ENCODE results near the gene PPP2R5A.
"Not testable (repeated sequence)": the region's sequence is repeated elsewhere in the genome, so short reads cannot be mapped to it uniquely, and the experiment has no call there.

The PPP2R5A gene

DNA sequence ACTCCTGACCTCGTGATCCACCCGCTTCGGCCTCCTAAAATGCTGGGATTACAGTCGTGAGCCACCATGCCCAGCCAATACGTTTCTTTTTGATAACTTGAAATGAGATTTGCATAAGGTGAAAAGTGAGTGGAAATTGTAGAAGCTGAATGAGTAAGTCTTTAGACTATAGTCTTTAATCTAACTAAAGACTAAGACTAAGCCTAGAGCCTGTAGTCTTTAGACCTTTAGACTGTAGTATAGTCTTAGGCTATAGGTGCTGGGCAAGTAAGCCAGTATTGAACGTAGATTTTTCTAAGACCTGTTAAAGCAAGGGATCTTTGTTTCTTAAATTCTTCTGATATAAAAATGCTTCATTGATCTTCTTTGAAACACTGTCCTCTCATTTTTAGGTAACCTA lies 12.1 kb downstream of the PPP2R5A start:
- no peak for DNase-seq (ENCODE audit: low read depth)

DNA sequence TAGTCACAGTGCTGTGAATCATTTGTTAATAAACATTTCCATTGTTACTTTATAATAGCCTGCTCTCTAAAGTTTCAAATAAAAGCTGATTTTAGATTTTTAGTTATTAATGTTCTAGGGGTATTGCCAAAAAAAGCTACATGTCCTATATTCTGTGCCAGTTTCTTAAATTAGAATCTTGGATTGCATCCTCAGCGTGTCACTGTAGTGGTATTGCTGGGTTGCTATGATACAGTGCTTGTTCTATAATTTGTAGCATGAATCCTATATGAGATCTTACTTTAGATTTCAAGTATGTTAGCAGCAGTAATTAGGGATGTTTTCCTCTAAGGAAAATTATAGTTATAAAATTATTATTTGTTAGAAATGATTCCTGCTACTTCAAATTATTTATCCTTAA lies 16.4 kb downstream of the PPP2R5A start:
- DNase-seq (ENCODE audit: low read depth): no peak

DNA sequence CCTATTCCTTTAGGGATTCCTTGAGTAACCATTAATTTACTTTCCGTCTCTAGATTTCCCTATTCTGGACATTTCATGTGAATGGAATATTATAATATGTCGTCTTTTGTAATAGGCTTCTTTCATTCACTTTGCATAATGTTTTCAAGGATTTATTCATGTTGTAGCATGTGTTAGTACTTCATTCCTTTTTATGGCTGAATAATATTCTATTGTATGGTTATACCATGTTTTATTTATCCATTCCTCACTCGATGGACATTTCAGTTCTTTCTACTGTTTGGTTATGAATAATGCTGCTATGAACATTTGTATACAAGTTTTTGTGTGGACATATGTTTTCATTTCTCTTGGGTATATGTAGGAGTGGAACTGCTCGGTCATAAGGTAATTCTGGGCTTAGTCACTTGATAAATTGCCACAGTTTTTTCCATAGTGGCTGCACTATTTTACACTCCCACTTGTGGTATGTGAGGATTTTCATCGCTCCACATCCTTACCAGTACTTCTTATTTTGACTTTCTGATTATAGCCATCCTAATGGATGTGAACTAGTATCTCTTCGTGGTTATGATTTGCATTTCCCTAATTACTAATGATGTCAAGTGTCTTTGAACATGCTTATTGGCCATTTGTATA lies 17.7 kb downstream of the PPP2R5A start:
- no peak for DNase-seq (ENCODE audit: low read depth)

DNA sequence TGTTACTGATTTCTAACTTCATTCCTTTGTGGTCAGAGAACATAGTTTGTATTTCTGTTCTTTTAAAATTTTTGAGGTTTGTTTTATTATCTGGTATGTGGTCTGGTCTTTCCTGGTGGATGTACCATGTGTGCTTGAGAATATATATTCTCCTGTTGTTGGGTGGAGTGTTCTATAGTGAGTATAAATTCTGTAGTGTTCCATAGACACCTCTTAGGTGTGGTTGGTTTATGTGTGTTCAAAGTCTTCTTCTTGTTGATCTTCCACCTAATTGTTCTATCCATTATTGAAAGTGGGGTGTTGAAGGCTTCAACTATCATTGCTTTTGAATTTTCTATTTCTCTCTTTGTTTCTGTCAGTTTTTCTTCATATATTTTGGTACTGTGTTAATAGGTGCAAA lies 20.1 kb downstream of the PPP2R5A start:
- no peak for DNase-seq (ENCODE audit: low read depth)

DNA sequence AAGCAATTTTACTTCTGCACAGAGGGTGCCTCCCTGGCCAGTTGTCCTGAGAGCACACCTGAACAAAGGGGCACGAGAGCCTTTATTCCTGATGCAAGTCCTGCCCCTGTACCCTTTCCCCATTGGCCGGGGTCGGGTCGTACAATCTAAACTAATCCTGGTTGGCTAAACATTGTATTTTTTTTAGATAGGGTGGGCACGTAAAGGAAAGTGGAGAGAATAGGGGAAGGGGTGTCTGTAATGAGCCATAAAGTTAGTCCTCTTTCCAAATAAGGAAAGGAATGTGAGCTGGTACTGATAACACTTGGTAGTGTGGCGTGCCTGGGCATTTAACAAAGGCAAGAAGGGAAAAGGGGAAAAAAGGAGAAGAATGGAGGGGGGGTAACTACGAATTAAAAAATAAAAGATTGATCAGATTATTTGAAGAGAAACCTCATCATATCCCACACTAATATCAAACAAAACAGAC lies 20.8 kb downstream of the PPP2R5A start:
- not testable (repeated sequence) for DNase-seq (ENCODE audit: low read depth)

DNA sequence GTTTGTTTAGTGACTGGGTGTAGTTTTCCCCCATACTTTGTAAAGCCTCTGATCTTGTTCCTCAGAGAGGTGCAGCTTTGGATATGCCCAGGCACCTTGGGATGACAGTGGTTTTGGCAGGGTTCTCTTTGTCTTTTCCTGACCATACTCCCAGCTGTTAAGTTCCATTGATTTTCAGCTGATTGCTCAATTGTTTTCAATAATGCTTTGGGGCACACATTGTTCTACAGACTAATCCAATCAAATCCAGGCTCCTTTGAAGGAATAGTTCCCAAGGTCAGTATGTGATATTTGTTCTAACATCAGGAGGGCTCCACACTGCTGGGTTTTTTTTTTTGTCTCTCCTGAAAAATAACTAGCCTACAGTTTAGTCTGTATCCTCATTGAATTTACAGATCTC lies 24.8 kb downstream of the PPP2R5A start:
- no peak for DNase-seq (ENCODE audit: low read depth)

DNA sequence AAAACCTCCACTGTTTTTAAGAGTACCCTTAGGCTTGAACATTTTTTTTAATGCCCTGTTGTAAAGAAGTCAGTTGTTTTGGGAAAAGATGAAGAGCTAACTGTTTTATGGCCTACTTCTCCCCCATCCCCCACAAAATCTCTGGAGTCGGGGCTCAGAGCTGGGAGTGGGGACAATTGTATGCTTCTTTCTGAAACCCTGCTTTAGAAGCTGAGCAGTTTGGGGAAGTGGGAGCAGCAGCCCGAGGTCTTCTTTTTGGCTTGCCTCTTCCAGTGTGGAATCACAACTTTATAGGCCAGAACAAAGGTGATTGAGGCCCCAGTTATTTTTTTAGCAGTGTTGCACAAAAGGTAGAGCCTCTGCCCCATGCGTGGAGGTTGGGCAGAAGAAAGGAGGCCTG lies 25.2 kb downstream of the PPP2R5A start:
- no peak for DNase-seq (ENCODE audit: low read depth)

DNA sequence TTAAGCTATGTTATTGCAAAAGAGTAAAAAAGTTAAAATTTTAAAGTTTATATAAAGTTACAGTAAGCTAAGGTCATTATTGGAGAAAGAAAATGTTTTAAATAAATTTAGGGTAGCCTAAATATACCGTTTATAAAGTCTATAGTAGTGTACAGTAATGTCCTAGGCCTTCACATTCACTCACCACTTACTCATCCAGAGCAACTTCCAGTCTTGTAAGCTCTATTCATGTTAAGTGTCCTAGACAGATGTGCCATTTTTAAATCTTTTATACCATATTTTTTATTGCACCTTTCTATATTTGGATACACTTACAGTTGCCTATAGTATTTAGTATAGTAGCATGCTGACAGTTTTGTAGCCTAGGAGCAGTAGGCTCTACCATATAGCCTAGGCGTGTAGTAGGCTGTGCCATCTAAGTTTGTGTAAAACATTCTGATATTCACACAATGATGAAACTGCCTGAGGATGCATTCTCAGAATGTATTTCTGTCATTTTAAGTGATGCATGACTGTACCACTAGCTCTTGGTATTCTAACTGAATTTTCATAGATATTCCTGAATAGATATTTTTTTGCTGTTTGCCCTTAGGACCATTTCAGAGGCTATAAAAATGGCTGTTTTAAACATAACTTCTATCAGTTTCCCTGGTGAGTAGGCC lies 26.8 kb downstream of the PPP2R5A start:
- DNase-seq (ENCODE audit: low read depth): no peak

DNA sequence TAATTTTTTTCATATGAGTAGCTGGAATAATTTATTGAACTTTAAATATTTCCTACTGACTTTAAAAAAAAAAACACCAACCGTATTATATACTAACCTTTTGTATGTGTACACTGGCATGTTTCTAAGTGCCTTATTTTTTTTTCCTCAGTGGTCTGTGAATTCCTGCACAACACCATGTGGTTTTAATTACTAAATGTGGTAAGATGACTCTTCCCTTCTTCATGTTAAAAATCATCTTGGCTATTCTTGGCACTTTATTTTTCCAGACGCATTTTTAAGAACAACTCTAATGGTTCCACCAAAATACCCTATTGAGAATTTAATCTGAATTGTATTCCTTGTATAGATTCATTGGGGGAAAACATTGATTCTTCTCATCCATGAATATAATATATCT lies 28.4 kb downstream of the PPP2R5A start:
- no peak for DNase-seq (ENCODE audit: low read depth)

DNA sequence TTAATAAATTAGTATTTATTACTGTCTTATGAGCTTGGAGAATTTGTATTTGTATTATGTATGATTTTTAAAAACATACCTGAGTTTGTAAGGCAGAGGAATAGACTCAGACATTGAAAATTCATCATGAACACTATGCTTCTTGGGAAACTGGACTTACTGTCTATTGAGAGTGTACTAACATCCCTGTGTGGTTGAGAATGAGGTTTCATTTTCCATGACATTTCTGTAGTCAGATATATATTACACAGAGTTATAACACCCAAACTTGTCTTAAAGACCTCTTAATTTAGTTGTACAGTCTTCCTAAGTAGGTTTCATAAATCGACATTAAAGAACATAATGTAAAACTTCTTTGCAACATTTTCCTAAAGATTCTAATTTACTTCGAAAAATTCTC lies 30.0 kb downstream of the PPP2R5A start:
- DNase-seq (ENCODE audit: low read depth): no peak

DNA sequence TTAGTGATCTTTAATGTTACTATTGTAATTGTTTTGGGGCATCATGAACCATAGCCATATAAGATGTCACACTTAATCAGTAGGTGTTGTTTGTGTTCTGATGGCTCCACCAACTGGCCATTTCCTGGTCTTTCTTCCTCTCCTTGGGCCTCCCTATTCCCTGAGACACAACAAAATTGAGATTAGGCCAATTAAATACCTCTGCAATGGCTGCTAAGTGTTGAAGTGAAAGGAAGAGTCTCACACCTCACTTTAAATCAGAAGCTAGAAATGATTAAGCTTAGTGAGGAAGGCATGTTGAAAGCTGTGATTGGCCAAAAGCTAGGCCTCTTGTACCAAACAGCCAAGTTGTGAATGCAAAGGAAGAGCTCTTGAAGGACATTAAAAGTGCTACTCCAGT lies 30.7 kb downstream of the PPP2R5A start:
- no peak for DNase-seq (ENCODE audit: low read depth)

DNA sequence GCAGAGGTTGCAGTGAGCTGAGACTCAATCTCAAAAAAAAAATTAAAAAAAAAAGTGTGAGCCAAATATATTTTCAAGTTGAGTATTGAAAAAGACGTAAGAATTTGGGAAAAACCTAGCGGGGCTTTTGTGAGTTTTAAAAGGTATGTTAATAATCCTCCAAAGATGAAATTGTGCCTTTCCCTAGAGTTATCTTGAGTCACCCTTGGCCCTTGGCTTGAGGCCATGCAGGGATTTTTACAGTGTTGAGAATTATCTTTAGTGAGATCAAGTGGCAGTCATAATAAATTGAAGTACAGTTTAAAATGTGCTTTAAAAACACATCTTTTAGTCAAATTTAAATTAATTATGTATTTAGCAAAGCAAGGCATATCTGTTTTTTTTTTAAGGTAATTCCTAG lies 32.7 kb downstream of the PPP2R5A start:
- no peak for DNase-seq (ENCODE audit: low read depth)

DNA sequence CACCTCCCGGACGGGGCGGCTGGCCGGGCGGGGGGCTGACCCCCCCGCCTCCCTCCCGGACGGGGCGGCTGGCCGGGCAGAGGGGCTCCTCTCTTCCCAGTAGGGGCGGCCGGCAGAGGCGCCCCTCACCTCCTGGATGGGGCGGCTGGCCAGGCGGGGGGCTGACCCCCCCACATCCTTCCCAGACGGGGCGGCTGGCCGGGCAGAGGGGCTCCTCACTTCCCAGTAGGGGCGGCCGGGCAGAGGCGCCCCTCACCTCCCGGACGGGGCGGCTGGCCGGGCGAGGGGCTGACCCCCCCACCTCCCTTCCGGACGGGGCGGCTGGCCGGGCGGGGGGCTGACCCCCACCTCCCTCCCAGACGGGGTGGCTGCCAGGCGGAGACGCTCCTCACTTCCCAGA lies 35.8 kb downstream of the PPP2R5A start:
- not testable (repeated sequence) for DNase-seq (ENCODE audit: low read depth)

DNA sequence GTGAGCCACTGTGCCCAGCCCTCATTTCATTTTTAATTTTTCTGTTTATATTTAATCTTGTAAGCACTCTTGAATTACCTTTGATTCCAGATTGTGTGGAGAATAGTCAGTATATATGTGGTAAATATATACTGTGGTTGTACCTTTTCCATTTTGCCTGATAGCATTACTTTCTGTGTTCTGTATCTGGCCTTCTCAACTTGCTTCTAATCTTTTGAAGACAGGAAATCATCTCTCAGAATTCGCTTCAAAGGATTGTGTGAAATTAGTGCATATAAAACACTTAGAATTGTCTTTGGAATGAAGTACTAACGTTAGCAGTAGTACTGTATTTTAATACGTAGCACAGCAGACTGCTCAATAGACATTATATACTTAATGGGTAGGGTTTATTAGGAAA lies 37.9 kb downstream of the PPP2R5A start:
- DNase-seq (ENCODE audit: low read depth): no peak

DNA sequence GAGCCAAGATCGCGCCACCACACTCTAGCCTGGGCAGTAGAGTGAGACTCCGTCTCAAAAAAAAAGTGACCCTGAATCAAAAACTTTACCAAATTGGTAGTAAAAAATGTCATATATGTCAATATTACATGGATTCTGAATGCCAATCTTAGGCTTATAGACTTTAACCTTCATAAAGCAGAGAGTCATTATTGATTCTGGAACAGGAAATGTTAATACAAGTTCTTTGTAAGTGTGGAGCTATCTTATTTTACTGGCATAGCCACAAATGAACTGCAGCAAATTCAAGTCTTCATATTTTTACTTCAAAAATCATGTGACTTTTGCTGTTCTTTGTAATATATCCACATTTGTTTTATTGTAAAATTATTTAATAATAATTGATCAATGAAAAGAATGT lies 41.3 kb downstream of the PPP2R5A start:
- DNase-seq (ENCODE audit: low read depth): no peak

DNA sequence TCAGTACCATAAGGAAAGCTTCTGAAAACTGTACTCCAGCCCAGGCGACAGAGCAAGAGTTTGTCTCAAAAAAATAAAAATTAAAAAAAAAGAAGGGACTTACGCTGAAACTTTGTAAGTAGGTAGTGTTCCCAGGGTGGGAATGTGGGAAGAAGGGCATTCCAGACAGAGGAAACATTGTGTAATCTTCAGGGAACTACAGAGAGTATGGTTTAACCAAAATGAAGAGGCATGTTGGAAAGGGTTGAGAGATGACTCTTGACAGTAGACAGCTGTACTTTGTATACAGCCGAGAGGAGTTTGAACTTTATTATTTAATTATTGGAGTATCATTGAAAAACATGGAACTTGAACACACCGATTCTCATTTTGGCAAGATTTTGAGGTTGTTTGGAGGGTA lies 43.0 kb downstream of the PPP2R5A start:
- DNase-seq (ENCODE audit: low read depth): no peak

DNA sequence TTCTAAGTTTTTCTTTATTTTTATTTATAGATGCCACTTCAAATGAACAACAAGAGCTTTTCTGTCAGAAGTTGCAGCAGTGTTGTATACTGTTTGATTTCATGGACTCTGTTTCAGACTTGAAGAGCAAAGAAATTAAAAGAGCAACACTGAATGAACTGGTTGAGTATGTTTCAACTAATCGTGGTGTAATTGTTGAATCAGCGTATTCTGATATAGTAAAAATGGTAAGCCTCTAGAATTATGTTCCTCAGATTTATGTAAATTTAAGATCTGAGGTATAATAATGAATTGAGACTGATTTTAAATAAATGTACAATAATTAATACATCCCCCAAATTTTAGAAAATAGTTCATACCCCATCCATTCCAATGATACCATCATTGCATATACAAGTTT lies 43.9 kb downstream of the PPP2R5A start:
- no peak for DNase-seq (ENCODE audit: low read depth)

DNA sequence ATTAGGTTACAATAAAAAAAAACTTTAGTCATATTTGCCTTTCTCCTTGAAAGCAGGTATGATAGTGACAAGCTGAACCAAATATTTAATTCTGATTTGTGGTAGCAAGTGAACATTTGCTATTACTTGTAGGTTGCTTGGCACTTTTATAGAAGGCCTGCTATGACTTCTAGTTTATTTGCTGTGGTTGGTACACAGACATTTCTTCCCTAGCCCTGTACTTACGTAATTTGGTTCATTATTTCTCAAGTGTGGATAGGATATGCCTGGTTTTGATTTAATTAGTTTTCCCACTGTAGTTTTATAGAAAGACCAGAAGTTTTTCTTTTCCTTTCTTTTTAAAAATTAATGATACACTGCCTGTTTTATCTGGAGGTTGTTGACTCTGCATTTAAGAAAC lies 55.9 kb downstream of the PPP2R5A start:
- DNase-seq (ENCODE audit: low read depth): no peak

DNA sequence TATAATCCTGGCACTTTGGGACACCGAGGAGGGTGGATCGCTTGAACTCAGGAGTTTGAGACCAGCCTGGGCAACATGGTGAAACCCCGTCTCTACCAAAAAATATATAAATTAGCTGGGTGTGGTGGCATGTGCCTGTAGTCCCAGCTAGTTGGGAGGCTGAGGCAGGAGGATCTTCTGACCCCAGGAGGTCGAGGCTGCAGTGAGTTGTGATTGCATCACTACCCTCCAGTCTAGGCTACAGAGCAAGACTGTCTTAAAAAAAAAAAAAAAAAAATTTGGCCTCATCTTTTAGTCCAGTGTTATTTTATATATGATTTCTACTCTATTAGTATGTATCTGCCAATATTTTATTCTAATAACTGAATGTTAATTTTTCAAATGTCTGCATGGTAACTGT lies 59.7 kb downstream of the PPP2R5A start:
- no peak for DNase-seq (ENCODE audit: low read depth)

DNA sequence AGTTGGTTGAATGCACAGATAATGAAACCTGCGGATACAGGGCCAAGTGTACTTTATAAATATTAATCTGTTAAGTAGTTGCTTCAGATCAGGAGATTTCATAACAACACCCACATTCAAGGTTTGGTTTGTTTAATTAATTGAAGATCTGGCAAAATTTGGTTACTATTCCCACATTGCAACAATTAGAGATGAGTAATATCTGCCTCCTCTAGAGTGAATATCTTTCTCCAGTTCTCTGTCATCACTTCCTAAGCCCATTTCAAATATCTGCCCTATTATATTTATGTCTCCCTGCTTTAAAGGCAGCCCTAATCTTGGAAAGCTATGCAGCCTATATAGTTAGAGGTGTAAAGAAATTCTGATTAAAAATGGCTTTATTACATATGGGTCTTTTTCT lies 61.4 kb downstream of the PPP2R5A start:
- no peak for DNase-seq (ENCODE audit: low read depth)

DNA sequence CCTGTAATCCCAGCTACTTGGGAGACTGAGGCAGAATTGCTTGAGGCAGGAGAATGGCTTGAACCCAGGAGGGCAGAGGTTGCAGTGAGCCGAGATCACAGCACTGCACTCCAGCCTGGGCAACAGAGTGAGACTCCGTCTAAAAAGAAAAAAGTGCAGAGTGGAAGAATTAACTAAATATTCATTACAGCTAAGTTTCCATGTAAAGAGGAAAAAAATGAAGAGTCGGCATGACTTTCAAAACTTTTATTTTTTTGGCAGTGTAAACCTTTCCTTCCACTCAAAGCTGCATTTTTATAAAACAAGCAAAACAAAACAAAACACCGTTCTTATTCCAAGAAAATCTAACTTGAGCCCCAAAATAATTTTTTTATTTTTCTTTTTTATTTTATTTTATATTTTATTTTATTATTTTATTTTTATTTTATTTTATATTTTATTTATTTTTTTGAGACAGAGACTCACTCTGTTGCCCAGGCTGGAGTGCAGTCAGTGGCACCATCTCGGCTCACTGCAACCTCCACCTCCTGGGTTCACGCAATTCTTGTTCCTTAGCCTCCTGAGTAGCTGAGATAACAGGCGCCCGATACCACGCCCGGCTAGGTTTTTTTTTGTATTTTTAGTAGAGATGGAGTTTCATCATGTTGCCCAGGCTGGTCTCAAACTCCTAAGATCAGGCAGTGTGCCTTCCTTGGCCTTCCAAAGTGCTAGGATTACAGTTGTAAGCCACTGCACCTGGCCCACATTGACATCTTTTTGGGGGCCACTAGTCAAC lies 66.6 kb downstream of the PPP2R5A start:
- DNase-seq (ENCODE audit: low read depth): no peak

DNA sequence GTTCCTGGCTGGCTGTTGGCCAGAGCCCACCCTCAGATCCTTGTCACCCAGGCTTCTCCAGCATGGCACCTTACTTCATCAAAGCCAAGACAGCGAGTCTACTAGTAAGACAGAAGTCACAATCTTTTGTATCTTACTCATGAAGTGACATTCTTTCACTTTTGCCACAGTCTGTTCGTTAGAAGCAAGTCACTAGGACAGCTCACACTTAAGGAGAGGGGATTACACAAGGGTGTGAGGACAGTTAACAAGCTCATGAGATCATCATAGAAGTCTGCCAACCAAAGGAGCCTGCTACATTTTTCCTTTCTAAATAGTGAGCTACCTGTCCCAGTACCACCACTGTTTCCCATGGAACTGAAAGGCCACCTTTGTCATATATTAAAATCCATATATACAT lies 68.0 kb downstream of the PPP2R5A start:
- DNase-seq (ENCODE audit: low read depth): no peak

DNA sequence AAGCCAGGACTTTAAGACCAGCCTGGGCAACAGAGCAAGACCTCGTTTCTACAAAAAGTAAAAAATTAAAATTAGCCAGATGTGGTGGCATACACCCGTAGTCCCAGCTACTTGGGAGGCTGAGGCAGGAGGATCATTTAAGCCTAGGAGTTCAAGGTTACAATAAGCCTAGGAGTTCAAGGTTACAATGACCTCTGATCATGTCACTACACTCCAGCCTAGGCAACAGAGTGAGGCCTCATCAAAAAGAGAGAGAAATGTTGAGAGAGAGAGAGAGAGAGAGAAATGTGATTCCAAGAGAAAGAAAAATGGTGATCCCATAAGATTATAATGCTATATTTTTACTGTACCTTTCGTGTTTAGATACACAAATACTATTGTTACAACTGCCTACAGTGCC lies 69.3 kb downstream of the PPP2R5A start:
- no peak for DNase-seq (ENCODE audit: low read depth)
